HFFc6 (cell line): ENCODE results near the gene SPG7. TPM values are rescaled to one million over a fixed set of nuclear protein-coding genes. Genes with fewer than 3 reads are reported as not detected.
"Not testable (repeated sequence)": the region's sequence is repeated elsewhere in the genome, so short reads cannot be mapped to it uniquely, and the experiment has no call there.

Experiments used
- DNase-seq: peaks from one replicate; pipeline ENCODE4 v3.0.0-alpha.2; 2018
- H3K27ac Mint-ChIP-seq: 2 replicates; pipeline ENCODE4 v1.8.0; 2020; ENCODE audit warnings: mild to moderate bottlenecking, mixed read lengths
- H3K27me3 Mint-ChIP-seq: 2 replicates; pipeline ENCODE4 v1.8.0; 2021; ENCODE audit warnings: mild to moderate bottlenecking, moderate library complexity, mixed read lengths; ENCODE audit not compliant: insufficient read depth
- H3K36me3 Mint-ChIP-seq: 2 replicates; pipeline ENCODE4 v1.8.0; 2021; ENCODE audit warnings: low read depth, mixed read lengths
- H3K4me1 Mint-ChIP-seq: 2 replicates; pipeline ENCODE4 v1.8.0; 2020; ENCODE audit warnings: low read depth, mixed read lengths
- H3K4me3 Mint-ChIP-seq: 2 replicates; pipeline ENCODE4 v1.8.0; 2020; ENCODE audit warnings: mild to moderate bottlenecking, moderate library complexity, mixed read lengths
- H3K9me3 Mint-ChIP-seq: 2 replicates; pipeline ENCODE4 v1.8.0; 2020; ENCODE audit warnings: mild to moderate bottlenecking, mixed read lengths
- CTCF ChIP-seq: fragments of 200-600 bp; sonication (generic); IDR thresholded peaks from 2 replicates; pipeline ENCODE4 v1.5.0; 2021; ENCODE audit warnings: antibody characterized with exemption, mild to moderate bottlenecking
- total RNA-seq, 6 experiments: library from RNA; stranded (reverse); fragmentation: NEBNext Ultra II Directional; extraction: Animal tissue kit (Norgen Biotek cat#: 25700); gene quantifications; 2 replicates in 1 of 6; 3 replicates in 5 of 6; pipeline ENCODE4 v1.2.3, GENCODE V29; 2021

SPG7 gene
- total RNA-seq, 6 experiments from 2014 or later, result 81.5 to 97.0 (median 89.6) TPM

DNA sequence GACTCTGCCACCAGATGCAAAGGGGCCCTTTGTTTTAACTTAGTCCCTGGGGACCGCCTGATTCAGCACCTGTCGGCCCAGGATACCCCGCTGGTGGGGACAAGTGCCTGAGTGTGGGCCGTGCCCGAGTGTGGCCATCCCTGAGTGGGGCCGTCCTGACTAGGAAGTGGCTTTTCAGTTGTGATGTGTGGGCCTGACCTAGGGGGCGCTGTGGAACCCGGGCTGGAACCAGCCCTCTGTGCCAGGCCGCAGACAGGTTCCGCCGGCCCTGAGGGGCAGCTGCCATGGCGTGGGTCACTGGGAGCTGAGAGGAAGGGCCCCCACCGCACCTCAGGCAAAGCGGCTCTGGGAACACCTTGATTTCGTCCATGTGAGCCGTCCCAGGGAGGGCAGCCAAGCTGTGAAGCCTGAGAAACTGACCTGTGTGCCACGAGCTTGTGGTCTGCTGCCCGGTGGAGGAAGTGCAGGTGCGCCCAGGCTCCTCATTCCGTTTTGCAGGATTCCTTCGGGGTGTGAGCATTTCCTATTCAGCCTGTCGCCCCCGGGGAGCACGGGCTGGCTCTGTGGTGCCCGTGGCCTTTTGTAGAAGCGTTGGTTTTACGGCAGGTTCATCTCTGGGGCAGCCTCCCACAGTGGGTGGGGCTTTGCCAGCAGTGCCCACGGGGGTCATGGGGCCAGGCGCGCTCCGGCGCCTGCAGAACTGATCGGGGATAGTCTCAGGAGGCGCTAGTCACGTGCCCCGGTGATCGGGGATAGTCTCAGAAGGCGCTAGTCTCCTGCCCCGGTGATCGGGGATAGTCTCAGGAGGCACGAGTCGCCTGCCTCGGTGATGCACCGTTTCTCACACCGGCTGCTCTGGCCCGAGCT lies 57.5 kb downstream of the SPG7 start:
- peak overlapping the region; percentile 71 for H3K27ac Mint-ChIP-seq
- DNase-seq, result peak; percentile 38
- peaks cover 44% of the 10 kb centered on the region for H3K4me1 Mint-ChIP-seq
- TF ChIP-seq CTCF, result peak; percentile 84
- H3K9me3 Mint-ChIP-seq, result no peaks in the 10 kb centered on the region
- H3K36me3 Mint-ChIP-seq, result peaks cover 36% of the 10 kb centered on the region
- peak overlapping the region; percentile 32 for H3K4me3 Mint-ChIP-seq
- peaks cover 15% of the 10 kb centered on the region for H3K27me3 Mint-ChIP-seq

GRCh38 chr16:89567656-89568594 lies 59.7 kb downstream of the SPG7 start:
- H3K4me1 Mint-ChIP-seq, result peaks cover 30% of the 10 kb centered on the region
- no peak overlapping the region for H3K4me3 Mint-ChIP-seq
- no peak for DNase-seq
- TF ChIP-seq CTCF, result no peak
- H3K36me3 Mint-ChIP-seq, result peaks cover 19% of the 10 kb centered on the region
- H3K27me3 Mint-ChIP-seq, result peaks cover 14% of the 10 kb centered on the region
- H3K27ac Mint-ChIP-seq, result no peak overlapping the region; the same call in 1 of the 2 replicates
- no peaks in the 10 kb centered on the region for H3K9me3 Mint-ChIP-seq

- DNase-seq, result no peak
- peaks cover 13% of the 10 kb centered on the region for H3K27me3 Mint-ChIP-seq
- H3K4me3 Mint-ChIP-seq, result no peak overlapping the region
Observed at GRCh38 chr16:89569506-89570341, 61.5 kb downstream of the SPG7 start.

GRCh38 chr16:89570342-89570923 lies 62.2 kb downstream of the SPG7 start:
- Mint-ChIP-seq H3K4me1 (peaks cover 7% of the 10 kb centered on the region), H3K4me3 (no peak overlapping the region), H3K36me3 (no peaks in the 10 kb centered on the region), H3K9me3 (no peaks in the 10 kb centered on the region), H3K27ac (no peak overlapping the region), H3K27me3 (peaks cover 13% of the 10 kb centered on the region)
- TF ChIP-seq CTCF, result no peak
- DNase-seq, result no peak

More at GRCh38 chr16:89569506-89570341, 61.5 kb downstream of the SPG7 start:
- peaks cover 14% of the 10 kb centered on the region for H3K4me1 Mint-ChIP-seq
- peaks cover 5% of the 10 kb centered on the region for H3K36me3 Mint-ChIP-seq
- TF ChIP-seq CTCF, result no peak
- H3K27ac Mint-ChIP-seq, result no peak overlapping the region
- no peaks in the 10 kb centered on the region for H3K9me3 Mint-ChIP-seq

DNA sequence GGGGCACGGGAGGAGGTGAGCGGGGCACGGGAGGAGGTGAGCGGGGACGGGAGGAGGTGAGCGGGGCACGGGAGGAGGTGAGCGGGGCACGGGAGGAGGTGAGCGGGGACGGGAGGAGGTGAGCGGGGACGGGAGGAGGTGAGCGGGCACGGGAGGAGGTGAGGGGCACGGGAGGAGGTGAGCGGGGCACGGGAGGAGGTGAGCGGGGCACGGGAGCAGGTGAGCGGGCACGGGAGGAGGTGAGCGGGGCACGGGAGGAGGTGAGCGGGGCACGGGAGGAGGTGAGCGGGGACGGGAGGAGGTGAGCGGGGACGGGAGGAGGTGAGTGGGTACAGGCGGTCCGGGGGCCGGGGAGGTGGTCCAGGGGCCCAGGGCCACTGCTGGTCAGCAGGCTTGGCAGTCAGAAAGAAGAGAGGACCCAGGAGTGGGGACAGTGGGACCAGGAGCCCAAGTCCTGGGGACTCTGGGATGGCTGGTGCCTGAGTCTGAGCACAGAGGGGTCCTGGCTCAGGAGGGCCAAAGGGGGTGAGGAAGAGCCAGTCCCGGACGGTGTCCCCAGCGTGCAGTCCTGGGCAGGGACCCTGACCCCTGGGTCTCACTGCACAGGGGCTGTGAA lies 62.9 kb downstream of the SPG7 start:
- H3K9me3 Mint-ChIP-seq, H3K27ac Mint-ChIP-seq, H3K36me3 Mint-ChIP-seq, H3K4me3 Mint-ChIP-seq, H3K4me1 Mint-ChIP-seq, H3K27me3 Mint-ChIP-seq, DNase-seq: not testable (repeated sequence)
